GM18520 (cell line): ENCODE data around the gene ALDH16A1.
A peak's percentile ranks its signal among the peaks of the same experiment; 100 is the strongest.

Source experiments
- ATAC-seq: cut with Tn5 transposase; IDR thresholded peaks from one replicate; pipeline ENCODE4 v1.9.1; 2021; ENCODE audit not compliant: unreplicated experiment

The ALDH16A1 gene

DNA sequence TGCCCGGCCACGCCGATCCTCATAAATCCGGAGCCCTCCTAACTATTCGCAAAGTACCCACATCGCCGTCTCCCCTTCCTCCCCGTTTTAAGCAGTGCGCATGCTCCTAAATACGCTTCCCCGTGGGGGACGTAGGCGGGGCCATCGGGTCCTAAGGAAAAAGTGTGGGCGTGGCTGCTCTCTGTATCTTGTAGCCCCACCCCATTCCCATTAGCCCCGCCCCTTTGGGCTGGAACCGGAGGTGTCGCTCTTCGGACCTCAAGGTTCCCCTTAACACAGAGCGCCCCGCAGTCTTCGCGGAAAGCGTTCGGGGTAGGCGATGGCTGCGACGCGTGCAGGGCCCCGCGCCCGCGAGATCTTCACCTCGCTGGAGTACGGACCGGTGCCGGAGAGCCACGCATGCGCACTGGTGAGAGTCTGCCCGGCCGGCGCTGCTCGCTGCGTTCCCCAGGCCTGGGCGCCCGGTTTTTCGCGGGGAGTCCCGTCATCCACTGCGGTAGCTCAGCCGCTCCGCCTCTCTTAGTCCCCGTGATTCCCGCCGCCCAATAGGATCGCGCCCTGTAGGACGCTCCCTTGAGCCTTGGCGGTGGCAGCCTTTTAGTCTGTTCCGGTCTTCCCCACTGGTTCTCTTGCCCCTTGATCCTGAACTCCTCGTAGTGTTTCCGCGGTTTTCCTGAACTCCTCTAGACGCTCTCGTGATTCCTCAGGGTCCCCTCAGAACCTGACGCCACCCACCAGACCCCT, at the start of gene ALDH16A1:
Gene ALDH16A1, plus strand, starts transcription at position 213 of the 744 bp plus-strand sequence. Its CDS starts 107 bp downstream, at position 320.
- peak; percentile 83 for ATAC-seq

DNA sequence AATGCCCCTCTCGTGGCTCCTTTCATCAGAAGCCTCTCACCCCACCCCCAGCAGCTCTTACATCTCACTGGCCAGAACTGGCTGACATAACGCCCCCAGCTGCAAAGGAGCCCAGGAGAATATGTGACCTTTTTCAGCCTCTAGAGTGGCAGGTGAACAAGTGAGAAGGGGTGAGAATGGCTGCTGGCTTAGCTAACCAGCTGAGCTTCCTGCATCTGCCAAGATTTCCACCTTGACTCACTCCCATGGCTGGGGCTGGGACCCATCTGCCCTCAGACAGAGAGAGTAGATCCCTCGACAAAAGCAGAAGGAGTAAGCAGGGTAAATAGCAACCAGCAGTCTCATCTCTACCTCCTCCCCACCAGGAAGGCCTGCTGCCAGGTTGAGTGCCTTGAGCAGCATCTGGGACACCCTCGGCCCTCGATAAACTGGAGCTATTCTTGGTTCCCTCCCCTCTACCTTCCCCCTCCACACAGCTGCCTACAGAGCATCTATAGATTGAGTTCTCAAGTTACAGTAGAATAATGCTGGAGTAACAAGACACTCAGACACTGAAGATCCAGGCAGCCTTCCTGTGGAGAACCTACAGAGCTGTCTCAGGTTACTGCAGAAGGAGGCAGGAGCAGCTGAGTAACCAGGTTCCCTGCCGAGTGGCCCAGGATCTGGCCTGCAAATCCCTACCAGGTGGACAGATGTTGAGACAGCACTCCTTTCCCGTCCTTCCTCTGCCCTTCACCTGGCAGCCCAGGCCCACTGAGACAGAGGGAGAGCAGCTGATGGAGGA, 49.4 kb upstream of the ALDH16A1 start:
- no peak for ATAC-seq

DNA sequence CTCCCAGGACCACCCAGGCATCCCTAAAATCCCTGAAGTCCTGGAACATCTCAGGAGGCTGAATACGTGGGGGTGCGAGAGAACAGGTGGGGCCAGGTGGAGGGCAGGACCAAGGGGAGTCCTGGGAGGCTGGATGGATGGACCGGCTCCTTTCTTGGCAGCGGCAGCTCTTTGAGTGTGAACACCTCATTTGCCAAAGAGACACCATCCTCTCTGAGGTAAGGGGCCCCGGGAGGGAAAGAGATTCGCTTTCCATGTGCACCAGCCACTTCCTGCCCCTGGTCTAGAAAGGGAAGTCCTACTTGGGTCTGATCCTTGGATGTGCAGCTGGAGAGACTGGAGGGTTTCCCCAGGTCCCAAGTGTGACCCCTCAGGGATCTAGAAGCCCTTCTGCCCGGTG, 45.9 kb upstream of the ALDH16A1 start:
- no peak for ATAC-seq

DNA sequence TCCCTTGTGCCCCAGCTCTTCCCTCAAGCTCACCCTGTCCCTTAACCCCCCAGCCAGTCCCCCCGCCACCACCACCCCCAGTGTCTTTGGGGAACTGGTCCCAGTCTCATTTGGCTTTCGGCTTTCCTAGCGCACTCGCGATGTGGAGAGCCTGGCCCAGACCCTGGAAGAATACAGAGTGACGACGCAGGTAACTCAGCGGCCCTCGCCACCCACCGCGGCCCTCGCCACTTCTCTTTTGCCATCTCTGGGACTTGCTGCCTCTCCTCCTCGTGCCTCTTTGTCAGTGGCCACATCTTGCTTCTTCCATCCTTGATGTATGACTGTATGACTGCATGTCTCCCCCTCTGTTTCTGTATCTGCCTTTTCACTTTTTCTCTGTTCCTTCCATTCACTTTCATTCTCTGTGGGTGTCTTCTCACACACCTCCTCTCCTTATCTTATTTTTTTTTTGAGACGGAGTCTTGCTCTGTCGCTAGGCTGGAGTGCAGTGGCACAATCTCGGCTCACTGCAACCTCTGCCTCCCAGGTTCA, 45.5 kb upstream of the ALDH16A1 start:
- ATAC-seq = no peak

DNA sequence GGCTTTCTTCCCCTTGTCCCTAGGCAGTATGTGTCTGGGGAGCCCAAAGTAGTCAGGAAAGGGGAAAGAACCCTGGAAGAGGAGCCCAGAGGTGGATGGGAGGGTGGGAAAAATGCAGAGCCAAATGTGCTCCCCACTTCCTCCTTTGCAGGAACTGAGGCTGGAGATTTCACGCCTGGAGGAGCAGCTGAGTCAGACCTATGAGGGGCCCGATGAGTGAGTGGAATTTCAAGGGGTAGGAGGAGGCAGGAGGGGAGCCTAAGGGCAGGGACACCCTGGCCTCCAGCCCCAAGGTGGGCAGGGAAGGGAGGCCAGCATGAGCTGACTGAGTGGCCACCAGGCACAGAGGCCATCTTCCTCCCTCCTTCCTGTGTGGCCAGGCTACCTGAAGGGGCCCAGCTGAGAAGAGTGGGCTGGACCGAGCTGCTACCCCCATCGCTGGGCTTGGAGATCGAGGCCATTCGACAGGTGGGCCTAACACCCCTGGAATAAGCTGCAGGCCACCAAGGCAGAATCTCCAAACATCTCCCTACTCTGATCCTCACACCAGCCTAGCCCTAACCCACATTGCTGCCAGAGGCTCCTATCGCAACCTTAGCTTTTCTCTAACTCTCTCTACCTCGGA, 44.1 kb upstream of the ALDH16A1 start:
- ATAC-seq = no peak

DNA sequence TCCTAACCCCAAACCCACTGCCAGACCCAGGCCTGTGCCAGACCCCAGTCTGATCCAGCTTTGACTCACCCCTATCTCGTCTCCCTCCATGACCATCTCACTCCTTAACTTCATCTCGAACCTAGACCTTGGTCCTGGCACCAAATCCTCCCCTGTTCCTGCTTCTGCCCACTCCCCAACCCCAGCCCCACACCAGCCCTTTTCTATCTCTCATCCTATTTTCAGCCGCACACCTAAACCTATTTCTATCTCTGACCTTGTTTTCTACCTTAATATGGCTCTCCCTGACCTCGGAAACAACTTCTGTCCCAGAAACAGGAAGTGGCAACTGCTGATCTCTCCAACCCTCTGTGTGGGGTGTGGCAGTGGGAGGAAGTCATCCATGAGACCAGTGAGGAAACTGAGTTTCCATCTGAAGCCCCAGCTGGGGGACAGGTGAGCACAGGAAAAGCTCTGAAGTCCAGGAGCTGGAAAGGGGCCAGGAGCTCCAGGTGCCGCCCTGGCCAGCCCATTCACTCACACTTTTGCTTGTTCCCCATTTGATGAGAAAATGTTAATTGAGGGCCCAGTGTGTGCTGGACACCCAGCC, 43.5 kb upstream of the ALDH16A1 start:
- no peak for ATAC-seq

DNA sequence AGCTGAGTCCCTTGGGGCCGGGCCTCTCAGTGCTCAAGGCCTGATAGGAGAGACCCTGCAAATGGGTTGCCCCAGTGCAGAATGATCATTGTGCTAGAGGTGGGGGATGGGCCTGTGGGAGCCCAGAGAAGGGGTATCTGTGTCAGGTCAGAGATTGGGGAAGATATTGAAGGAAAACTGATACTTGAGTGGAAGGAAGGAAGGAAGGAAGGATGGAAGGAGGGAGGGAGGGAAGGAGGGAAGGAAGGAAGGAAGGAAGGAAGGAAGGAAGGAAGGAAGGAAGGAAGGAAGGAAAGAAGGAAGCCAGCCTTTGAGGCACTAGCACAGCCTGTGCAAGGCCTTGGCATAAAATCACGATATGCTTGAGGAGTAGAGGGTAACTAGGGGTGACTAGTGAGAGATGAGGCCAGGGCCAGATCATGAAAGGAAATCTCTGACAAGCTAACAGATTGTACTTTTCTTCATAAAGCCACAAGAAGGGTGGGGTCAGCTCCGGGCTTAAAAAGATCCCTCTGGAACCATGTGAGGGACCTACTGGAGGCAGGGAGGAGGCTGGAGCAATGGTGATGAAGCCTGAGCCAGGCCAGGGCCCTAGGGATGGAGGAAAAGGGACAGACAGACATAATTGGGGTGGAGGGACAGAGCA, 41.2 kb upstream of the ALDH16A1 start:
- ATAC-seq = no peak

DNA sequence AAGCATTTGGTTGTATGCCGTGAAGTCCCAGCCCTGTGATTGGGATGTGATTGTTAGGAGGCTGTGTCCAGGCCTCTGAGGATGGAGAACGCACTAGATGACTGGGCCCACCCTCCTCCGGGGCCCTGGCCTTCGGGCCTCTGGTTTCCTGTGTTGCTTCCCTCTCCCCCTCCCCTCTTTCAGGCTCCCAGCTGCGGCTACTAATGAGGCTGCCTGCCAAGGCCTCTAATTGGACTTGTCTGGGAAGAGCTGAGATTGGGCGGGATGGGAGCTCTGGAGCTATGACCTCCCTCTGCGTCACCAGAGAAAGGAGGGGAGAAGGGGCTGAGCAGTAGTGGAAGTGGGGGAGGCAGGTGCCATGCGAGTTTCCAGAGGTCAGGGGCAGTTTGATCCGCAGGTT, 39.7 kb upstream of the ALDH16A1 start:
- no peak for ATAC-seq

DNA sequence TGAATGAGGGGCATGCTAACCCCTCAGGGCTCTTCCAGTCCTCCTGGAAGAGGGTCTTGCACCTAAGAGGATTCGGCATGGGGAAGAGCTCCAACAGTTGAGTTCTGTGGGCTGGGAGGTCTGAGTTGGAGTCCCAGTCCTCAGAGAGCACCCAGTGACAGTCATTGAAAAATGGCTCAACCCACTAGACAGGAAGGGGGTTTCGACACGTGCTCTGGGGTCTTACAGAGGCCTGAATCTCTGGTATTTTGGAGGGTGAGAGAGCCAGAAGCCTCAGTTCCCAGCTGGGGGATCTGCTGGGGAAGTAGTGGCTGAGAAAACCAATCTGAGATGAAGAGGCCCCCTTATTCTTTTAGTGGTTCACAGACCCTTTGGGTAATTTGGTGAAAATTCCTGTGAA, 38.8 kb upstream of the ALDH16A1 start:
- no peak for ATAC-seq

DNA sequence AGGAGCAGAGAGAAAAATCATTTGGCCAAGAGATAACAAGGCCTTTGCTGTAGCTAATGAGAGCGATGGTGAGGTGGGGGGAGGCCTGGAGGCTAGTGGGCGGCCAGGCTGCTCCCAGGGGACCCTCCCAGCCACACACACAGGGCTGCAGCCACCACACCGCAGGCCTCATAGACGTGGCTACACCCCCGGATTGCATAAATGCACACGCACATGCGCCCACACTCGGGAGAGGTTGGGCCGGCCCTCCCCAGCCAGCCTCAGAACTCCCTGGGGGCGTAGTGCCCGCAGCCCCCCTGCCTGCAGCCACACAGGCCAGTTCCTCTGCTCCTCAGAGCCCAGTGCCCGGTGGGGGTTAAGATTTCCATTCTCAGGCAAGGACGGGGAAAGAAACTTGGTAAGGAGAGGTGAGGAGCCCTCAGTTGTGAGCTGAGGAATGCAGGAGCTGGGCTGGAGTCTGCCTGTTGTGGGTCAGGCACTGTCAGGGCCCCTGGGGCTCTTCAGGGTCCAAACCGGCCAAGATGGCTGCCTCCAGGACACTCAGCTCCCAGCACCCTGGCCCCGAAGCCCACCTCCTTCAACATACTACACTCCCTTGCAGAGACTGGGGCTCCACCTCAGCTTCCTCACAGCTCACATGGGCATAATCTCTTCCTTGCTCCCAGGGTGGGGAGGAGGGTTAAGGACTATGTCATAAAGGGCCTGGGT, 37.8 kb upstream of the ALDH16A1 start:
- no peak for ATAC-seq

DNA sequence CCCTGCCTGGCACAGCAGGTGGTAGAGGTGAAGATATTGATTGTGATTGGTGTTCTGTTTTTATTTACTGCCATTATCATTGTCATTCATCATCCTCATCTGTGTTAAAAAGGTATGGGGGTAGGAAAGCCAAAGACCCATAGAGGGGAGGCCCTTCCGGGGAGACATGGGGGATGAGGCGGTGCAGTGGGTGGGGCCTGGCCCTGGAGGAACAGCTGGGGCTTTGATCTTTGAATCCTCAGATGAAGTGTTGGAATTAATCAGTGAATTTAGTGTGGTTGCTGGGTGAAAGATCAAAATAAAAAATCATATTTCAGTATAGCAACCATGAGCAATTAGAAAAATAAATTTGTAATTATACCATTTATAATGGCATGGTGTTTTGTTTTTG, 37.2 kb upstream of the ALDH16A1 start:
- no peak for ATAC-seq

DNA sequence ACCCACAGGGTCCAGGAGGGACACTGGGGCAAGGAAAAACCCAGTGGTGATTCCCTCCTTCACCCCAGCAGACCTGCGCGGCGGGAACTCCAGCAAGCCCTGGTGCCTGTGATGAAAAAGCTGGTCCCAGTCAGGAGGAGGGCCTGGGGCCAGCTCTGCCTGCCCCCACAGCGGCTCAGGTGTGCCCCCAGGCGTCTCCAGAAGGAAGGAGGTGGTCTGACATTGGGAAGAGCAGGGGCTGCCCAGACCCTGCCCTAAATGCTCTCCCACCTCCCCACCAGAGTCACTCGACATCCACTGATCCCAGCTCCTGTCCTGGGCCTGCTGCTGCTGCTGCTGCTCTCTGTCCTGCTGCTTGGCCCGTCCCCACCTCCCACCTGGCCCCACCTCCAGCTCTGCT, 35.9 kb upstream of the ALDH16A1 start:
- ATAC-seq = no peak

DNA sequence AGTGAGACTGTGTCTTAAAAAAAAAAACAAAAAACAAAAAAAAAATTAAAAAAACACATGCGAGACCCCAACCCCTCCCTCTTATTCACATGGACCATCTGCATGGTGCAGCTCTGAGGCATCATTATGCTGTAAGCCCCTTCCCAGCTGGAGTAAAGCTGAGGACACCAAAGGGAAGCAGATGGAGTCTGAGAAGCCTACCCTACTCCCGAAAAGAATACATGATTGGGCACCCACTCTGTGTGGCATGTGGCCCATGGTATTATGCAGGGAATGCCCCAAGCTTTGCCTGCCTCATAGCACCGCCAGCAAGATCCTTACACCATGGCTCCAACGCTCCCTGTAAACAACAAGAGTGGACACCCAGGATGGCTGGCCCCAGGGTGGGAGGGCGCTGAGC, 34.5 kb upstream of the ALDH16A1 start:
- ATAC-seq = no peak

DNA sequence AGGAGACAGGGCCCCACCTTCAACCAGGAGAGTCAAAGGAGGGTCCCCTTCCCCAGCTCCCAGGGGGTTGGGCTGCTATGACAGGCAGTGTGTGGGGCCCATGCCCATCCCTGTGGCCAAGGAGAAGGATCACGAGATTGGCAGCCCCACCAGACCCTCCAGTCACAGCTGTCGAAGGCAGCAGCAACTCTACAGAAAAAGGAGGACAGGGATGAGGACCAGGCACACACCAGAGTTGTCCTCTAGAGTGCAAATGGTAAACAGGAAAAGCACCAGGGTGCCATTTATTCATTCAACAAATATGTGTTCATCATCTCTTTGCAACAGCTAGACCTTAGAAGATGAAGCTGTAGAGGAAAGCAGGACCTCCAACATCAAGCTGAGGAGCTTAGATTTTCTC, 33.9 kb upstream of the ALDH16A1 start:
- ATAC-seq = no peak

DNA sequence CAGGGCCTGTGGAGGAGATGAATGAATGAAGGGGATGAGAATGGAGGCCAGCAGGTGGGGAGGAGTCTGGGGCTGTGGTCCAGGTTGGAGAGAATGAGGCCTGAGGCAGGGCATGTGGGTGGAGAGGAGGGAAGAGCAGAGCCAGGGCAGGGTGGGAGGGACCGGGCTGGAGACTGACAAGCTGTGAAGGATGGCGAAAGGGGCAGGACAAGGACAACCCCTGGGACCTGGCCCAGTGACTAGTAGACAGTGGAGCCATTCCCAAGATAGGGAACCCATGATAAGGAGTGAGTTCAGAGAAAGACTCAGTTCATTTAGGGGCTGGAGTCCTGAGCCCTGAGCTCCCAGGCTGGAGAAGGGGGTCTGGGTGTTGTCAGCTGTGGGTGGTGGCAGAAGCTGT, 32.8 kb upstream of the ALDH16A1 start:
- no peak for ATAC-seq

DNA sequence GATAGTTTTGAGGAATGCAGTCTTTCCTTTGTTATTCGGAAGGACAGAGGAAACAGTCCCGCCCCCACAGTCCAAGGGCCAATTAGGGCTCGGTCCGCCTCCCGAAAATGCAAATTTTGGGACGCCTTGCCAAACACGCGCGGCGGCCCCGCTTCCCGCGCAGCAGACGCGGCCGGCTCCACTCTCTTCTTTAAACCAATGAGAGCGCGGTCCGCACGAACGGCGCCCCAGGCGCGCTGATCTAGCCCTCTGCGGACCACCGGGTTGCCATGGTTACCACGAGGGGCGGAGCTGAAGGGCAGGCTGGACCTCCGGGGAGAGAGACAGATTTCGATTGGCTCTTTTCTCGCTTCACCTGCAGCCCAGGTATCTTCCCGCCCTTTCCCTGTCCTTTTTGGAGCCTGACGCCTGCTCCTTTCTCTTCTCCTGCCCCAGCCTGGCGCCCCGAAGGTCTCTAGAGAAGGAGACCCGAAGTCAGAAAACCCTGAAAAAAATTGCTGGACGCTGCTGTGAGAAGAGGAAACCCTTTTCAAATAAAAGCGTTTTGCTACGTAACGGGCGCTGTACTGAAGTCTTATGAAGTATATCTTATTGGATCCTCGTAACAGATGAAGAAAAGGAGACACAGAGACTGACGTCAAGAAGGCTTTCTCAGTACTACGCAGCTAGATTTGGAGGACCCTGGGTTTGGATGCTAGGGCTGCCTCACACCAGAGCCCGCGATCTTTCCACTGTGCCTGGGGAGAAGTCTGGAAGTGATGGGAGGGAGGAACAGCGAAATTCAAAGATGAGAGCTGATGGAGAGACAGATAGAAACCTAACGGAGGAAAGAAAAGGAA, 31.8 kb upstream of the ALDH16A1 start:
- no peak for ATAC-seq

DNA sequence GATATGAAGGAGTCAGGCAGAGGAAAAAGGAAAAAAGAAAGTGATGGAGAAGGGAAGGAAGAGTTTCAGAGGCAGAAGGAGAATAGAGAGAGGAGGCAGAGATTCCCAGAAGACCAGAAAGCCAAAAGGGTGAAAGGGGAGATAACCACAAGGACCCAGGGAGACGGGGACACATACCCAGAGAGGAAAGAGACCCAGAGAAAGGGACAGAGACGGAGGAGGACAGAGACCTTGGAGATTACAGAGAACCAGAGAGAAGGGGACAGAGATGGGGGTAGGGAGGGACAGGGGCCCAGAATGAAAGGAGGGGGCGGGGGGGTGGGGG, 31.2 kb upstream of the ALDH16A1 start:
- ATAC-seq = no peak

DNA sequence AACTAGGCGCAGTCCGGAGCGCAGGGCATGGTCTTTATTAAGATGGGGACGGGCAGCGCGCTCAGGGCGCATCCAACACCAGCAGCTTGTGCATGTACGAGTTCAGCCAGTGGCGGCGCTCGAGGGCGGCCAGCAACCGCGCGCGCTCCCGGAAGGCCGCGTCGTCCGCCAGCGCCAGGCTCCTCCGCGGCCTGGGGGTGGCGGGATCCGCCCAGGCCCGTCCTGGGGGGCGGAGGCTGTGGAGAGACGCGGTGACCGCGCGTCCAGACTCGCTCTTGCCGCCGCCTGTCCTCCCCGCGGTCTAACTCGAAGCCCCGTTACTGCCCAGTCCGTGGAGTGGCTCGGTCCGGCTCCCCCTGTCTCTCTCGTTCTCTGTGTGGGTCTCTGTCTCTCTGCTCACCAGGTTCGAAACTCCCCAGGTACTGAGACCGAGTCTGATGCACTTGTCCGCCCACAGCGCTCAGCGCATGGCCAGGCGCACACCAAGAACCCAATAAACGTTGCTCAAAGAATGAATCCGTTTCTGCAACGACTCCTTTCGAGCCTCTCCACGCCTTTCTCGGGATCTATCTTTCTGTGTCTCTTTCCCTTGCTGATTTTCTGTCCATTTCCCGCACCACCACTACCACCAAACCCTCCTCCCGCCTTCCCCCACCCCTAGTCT, 30.5 kb upstream of the ALDH16A1 start:
- no peak for ATAC-seq
